B cell (primary cell): Measurements from ENCODE around the gene THSD7A.

Experiments
- EZH2 ChIP-seq: IDR thresholded peaks from 2 replicates; pipeline ENCODE4 v1.6.1; 2012; ENCODE audit warnings: borderline replicate concordance, low read depth, mild to moderate bottlenecking, moderate library complexity, low read length; ENCODE audit not compliant: insufficient read depth, poor library complexity, severe bottlenecking
- TF ChIP-seq, protein P1 (sequence below): fragments of 200-600 bp; IDR thresholded peaks from one replicate; pipeline ENCODE4 v1.8.0; 2022; ENCODE audit warnings: antibody characterized with exemption, mild to moderate bottlenecking

DNA sequence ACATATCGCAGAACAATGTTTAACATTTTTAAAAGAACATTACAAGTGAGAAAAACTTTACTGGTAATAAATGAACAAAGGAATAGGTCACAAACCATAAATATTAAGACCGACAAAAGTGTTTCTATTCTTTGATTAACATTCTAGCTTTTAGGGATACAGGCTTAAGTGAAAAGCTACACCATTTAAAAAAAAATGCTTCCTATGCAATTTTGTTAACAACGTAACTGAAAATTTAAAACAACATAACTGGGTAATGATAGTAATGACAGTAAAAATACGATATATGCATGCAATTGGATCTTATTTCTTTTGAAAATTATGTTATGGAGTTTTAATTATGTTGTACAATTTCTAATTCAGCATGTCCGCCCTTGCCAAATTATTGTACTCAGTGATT, 49.7 kb upstream of the THSD7A start:
- TF ChIP-seq, protein P1, sequence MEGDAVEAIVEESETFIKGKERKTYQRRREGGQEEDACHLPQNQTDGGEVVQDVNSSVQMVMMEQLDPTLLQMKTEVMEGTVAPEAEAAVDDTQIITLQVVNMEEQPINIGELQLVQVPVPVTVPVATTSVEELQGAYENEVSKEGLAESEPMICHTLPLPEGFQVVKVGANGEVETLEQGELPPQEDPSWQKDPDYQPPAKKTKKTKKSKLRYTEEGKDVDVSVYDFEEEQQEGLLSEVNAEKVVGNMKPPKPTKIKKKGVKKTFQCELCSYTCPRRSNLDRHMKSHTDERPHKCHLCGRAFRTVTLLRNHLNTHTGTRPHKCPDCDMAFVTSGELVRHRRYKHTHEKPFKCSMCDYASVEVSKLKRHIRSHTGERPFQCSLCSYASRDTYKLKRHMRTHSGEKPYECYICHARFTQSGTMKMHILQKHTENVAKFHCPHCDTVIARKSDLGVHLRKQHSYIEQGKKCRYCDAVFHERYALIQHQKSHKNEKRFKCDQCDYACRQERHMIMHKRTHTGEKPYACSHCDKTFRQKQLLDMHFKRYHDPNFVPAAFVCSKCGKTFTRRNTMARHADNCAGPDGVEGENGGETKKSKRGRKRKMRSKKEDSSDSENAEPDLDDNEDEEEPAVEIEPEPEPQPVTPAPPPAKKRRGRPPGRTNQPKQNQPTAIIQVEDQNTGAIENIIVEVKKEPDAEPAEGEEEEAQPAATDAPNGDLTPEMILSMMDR, result no peak
- no peak for TF ChIP-seq EZH2
